SH-SY5Y (cell line): ENCODE data around the gene ERVH48-1.

Source experiments
- GATA2 ChIP-seq: IDR thresholded peaks from 2 replicates; pipeline ENCODE4 v1.6.1; 2011; ENCODE audit warnings: mild to moderate bottlenecking, low read depth, low read length
- GATA3 ChIP-seq: IDR thresholded peaks from 2 replicates; pipeline ENCODE4 v1.6.1; 2011; ENCODE audit warnings: low read depth, mild to moderate bottlenecking, low read length, moderate library complexity

ERVH48-1 gene

GRCh38 chr21:42925114-42925926 lies at the start of gene ERVH48-1:
ERVH48-1 (minus strand) TSS chr21:42925630; CDS start chr21:42919006, 6,624 bp downstream.
- TF ChIP-seq GATA2, result no peak
- TF ChIP-seq GATA3, result no peak

GRCh38 chr21:42973991-42974831 lies 48.8 kb upstream of the ERVH48-1 start, which contains the start of gene PKNOX1:
PKNOX1 (plus strand) TSS chr21:42974562; CDS start chr21:43004382, 29,820 bp downstream.
- TF ChIP-seq GATA2, result no peak
- TF ChIP-seq GATA3, result no peak

GRCh38 chr21:42973309-42973990 lies 48.0 kb upstream of the ERVH48-1 start:
- TF ChIP-seq GATA2 (no peak), GATA3 (no peak)

GRCh38 chr21:42971897-42972275 lies 46.5 kb upstream of the ERVH48-1 start:
- TF ChIP-seq GATA2, result no peak
- TF ChIP-seq GATA3, result no peak

GRCh38 chr21:42970946-42971653 lies 45.7 kb upstream of the ERVH48-1 start:
- no peak for TF ChIP-seq GATA2
- TF ChIP-seq GATA3, result no peak

GRCh38 chr21:42969193-42969600 lies 43.8 kb upstream of the ERVH48-1 start:
- no peak for TF ChIP-seq GATA2
- TF ChIP-seq GATA3, result no peak

GRCh38 chr21:42965211-42965560 lies 39.8 kb upstream of the ERVH48-1 start:
- TF ChIP-seq GATA3 (no peak), GATA2 (no peak)

GRCh38 chr21:42964546-42965210 lies 39.2 kb upstream of the ERVH48-1 start:
- no peak for TF ChIP-seq GATA2
- TF ChIP-seq GATA3, result no peak

- no peak for TF ChIP-seq GATA3
- TF ChIP-seq GATA2, result no peak
These were observed 38.7 kb upstream of the ERVH48-1 start for GRCh38 chr21:42964086-42964485.

- TF ChIP-seq GATA2 (no peak), GATA3 (no peak)
These were observed 37.1 kb upstream of the ERVH48-1 start for GRCh38 chr21:42962380-42963007.

- TF ChIP-seq GATA2 (no peak), GATA3 (no peak)
These were observed 34.3 kb upstream of the ERVH48-1 start for GRCh38 chr21:42959728-42960127.

GRCh38 chr21:42956824-42957630 lies 31.6 kb upstream of the ERVH48-1 start:
- no peak for TF ChIP-seq GATA2
- TF ChIP-seq GATA3, result no peak
